Epithelial cell of proximal tubule (primary cell): ENCODE results near the gene UNC119. TPM values are rescaled to one million over a fixed set of nuclear protein-coding genes. Genes with fewer than 3 reads are reported as not detected.

ENCODE experiments used
- DNase-seq: peaks from one replicate; pipeline ENCODE4 v3.0.0-alpha.2; 2011; ENCODE audit warnings: low read depth
- H3K4me3 ChIP-seq: 2 replicates; pipeline ENCODE4 v1.5.1; 2011; ENCODE audit warnings: low read depth, mild to moderate bottlenecking, low read length
- CTCF ChIP-seq: conservative IDR thresholded peaks from 2 replicates; pipeline ENCODE4 v1.5.1; 2012; ENCODE audit warnings: low read depth, mild to moderate bottlenecking, low read length
- total RNA-seq: library from RNA; depleted of rRNA; stranded (reverse); fragments of >200 nt; gene quantifications from 2 replicates; pipeline ENCODE4 v1.2.3, GENCODE V29; 2015

Gene UNC119
- total RNA-seq, 1 donor from 2014 or later = 29.2 TPM

- no peak for DNase-seq
- no peak for TF ChIP-seq CTCF
- H3K4me3 ChIP-seq = no peak within 1 kb of the TSS
Observed at GRCh38 chr17:28505986-28506665, 46.3 kb downstream of the UNC119 start, which contains the start of gene FOXN1. Gene FOXN1, plus strand, starts transcription at chr17:28506348. Its CDS starts 17,622 bp downstream, at chr17:28523970.

- no peak for TF ChIP-seq CTCF
- no peak overlapping the region for H3K4me3 ChIP-seq
- no peak for DNase-seq
Observed at GRCh38 chr17:28503420-28503819, 49.0 kb downstream of the UNC119 start.

- H3K4me3 ChIP-seq = no peak overlapping the region
- DNase-seq = no peak
- no peak for TF ChIP-seq CTCF
Observed at GRCh38 chr17:28501421-28502284, 50.8 kb downstream of the UNC119 start.

GRCh38 chr17:28500712-28501379 lies 51.6 kb downstream of the UNC119 start:
- no peak overlapping the region for H3K4me3 ChIP-seq
- DNase-seq = no peak
- TF ChIP-seq CTCF = no peak

GRCh38 chr17:28499684-28500357 lies 52.6 kb downstream of the UNC119 start:
- DNase-seq = no peak
- no peak for TF ChIP-seq CTCF
- H3K4me3 ChIP-seq = no peak overlapping the region

GRCh38 chr17:28499364-28499664 lies 53.1 kb downstream of the UNC119 start:
- no peak for TF ChIP-seq CTCF
- H3K4me3 ChIP-seq = no peak overlapping the region
- DNase-seq = no peak
